ENCODE measurements around the gene RAI1.

- TF ChIP-seq CTCF (IDR thresholded peaks at IDR 0.05; ENCODE audit: insufficient read depth, low read depth, low read length) (no peak), EZH2 (IDR thresholded peaks at IDR 0.05; ENCODE audit: insufficient read depth, low read length) (no peak)
Observed at GRCh38 chr17:17730250-17730935, 49.1 kb downstream of the RAI1 start.
